ENCODE measurements around the gene OR52W1. TPM values are rescaled to one million over a fixed set of nuclear protein-coding genes. Genes with fewer than 3 reads are reported as not detected.

The OR52W1 gene
- total and polyA plus RNA-seq, 10 of the 15 experiments (the other 5 are each of a cell fraction or from before 2014, with no cell fraction given), result not detected

DNA sequence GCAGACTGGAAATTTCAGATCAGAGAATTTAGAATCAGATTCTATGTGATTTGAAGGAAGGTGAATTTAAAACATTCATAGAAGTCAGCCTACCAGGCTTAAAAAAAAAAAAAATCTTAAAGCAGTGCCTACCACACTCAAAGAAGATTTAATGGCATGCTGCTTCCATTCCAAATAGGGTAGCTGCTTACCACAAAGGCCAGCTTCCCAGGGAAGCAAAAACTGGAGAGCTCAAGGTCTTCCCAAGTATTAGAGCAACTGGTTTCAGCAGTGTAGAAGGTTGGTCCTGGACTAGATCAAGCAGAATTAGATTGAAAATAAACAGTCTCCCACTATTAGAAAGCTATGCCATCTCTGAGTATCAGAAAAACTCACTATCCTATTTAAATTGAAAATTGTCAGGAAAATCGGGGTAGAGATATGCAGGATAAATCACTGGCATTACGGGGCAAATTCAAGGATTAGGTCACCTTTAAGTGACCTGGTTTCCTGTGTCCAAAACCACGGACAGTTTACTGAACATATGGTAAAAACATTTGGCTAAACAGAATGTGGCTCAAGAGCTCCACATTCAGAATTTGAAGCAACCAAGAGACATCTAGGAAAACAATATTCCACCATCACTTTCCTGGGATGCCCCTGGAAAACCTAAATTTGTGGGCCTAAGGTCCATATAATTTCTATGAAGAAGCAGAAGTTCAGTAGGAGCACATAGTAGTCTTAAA, 7.6 kb downstream of the OR52W1 start:
- FAIRE-seq (no peak), ATAC-seq (no peak), DNase-seq (ENCODE audit: low read depth, low spot score) (no peak)
- H3K79me2 ChIP-seq (ENCODE audit: control insufficient read depth, insufficient read depth, low read length), result no peaks in the 10 kb centered on the region
- no peak overlapping the region for H3K4me2 ChIP-seq (ENCODE audit: control insufficient read depth, insufficient read depth)
- H3K4me1 ChIP-seq (ENCODE audit: control insufficient read depth, insufficient read depth, low read length), result peaks cover 9% of the 10 kb centered on the region
- ChIA-PET CTCF (interaction anchor here (1.1 kb wide), 1 partner anchor 9 kb away, joined by 3 read pairs; no protein-coding TSS in a partner anchor), SMC1A (ENCODE audit: uncharacterized antibody, unreplicated experiment) (interaction anchor here (1.2 to 1.7 kb wide), 5 partner anchors 8 to 26 kb away, joined by 3 to 5 read pairs (median 3); partner anchors contain the start of gene OR52W1), RAD21 (ENCODE audit: unreplicated experiment) (no interaction called here), POLR2A (no interaction called here)
- no peak overlapping the region for H2AFZ ChIP-seq (ENCODE audit: control insufficient read depth, low read depth, low read length)
- WGBS (ENCODE audit: insufficient coverage, insufficient replicate concordance, low lambda C conversion rate, missing lambda C conversion rate), result 97% methylated on average over 3 of the region's 3 CpGs
- no peak overlapping the region for H3K9ac ChIP-seq (ENCODE audit: control insufficient read depth, insufficient read depth, low read length)
- no peak for TF ChIP-seq POLR2A (IDR thresholded peaks at IDR 0.05; ENCODE audit: low read depth, low read length)
- no peak for TF ChIP-seq TARDBP (IDR thresholded peaks at IDR 0.05; ENCODE audit: borderline replicate concordance)
- TF ChIP-seq NBN (IDR thresholded peaks at IDR 0.05), result no peak
- TF ChIP-seq MTA2 (IDR thresholded peaks at IDR 0.05; ENCODE audit: low read depth), result no peak
- TF ChIP-seq MEF2B (IDR thresholded peaks at IDR 0.05; ENCODE audit: partially characterized antibody, poor library complexity, severe bottlenecking), result no peak
- no peak for TF ChIP-seq HDAC2 (IDR thresholded peaks at IDR 0.05)
- TF ChIP-seq IRF4 (IDR thresholded peaks at IDR 0.05; ENCODE audit: low read depth, low read length), result no peak
- TF ChIP-seq SMAD5 (IDR thresholded peaks at IDR 0.05; ENCODE audit: low read depth), result no peak
- no peak for TF ChIP-seq SPI1 (IDR thresholded peaks at IDR 0.05; ENCODE audit: borderline replicate concordance, insufficient read depth, low read depth, low read length)
- no peak for TF ChIP-seq ZNF384 (IDR thresholded peaks at IDR 0.05; ENCODE audit: borderline replicate concordance, low read depth, low read length)
- no peak for TF ChIP-seq ZNF24 (IDR thresholded peaks at IDR 0.05)
- TF ChIP-seq KAT2A (conservative IDR thresholded peaks at IDR 0.05; ENCODE audit: control insufficient read depth, low read depth, low read length), result no peak
- no peak for TF ChIP-seq FOS (IDR thresholded peaks at IDR 0.05; ENCODE audit: borderline replicate concordance, extremely low read depth, insufficient read length)
- TF ChIP-seq NFYA (IDR thresholded peaks at IDR 0.05; ENCODE audit: borderline replicate concordance, low read depth, low read length), result no peak
- TF ChIP-seq NFXL1 (IDR thresholded peaks at IDR 0.05; ENCODE audit: borderline replicate concordance), result no peak
- TF ChIP-seq RELA (IDR thresholded peaks at IDR 0.05; ENCODE audit: borderline replicate concordance, partially characterized antibody), result no peak
- H3K27ac ChIP-seq (ENCODE audit: control insufficient read depth, insufficient read depth), result no peak overlapping the region
- in situ Hi-C loops (cut with MboI), result no loop called here
- no peak overlapping the region for H3K4me3 ChIP-seq
- BruUV-seq (replicated peaks), result no TSS peak
- no peaks in the 10 kb centered on the region for H4K20me1 ChIP-seq (ENCODE audit: control insufficient read depth, insufficient read depth)
- no peaks in the 10 kb centered on the region for H3K27me3 ChIP-seq (replicated peaks in 1 of 2; ENCODE audit: control insufficient read depth in 2 of 2, insufficient read depth in 2 of 2, low read length in 1 of 2)
- intact Hi-C loops (cut with micrococcal nuclease; ENCODE audit: unreplicated experiment), result no loop called here
- no peaks in the 10 kb centered on the region for H3K9me3 ChIP-seq (replicated peaks; ENCODE audit: control insufficient read depth, insufficient read depth, low read length)
- H3K36me3 ChIP-seq (ENCODE audit: control insufficient read depth in 2 of 2, insufficient read depth in 2 of 2, low read length in 1 of 2), result peaks cover 0 to 3% of the 10 kb centered on the region in 2 experiments; a peak in 3 of 4 replicates

All from GM12878 (cell line).